VCaP (cell line): ENCODE measurements around the gene LYSMD3.

Experiments
- H3K27ac ChIP-seq: fragments of 450-650 bp; 2 replicates; pipeline ENCODE4 v1.5.1; 2017
- CTCF ChIP-seq: fragments of 450-650 bp; conservative IDR thresholded peaks from 2 replicates; pipeline ENCODE4 v1.5.1; 2017; ENCODE audit warnings: mild to moderate bottlenecking, moderate library complexity

LYSMD3 gene

GRCh38 chr5:90547072-90547536, 17.7 kb upstream of the LYSMD3 start:
- no peak for TF ChIP-seq CTCF

GRCh38 chr5:90546216-90546837, 16.9 kb upstream of the LYSMD3 start:
- no peak overlapping the region for H3K27ac ChIP-seq
- TF ChIP-seq CTCF: no peak

More at GRCh38 chr5:90547072-90547536, 17.7 kb upstream of the LYSMD3 start:
- no peak overlapping the region for H3K27ac ChIP-seq

- no peak overlapping the region for H3K27ac ChIP-seq
- TF ChIP-seq CTCF: no peak
These were observed 16.1 kb upstream of the LYSMD3 start for GRCh38 chr5:90545511-90545910.

GRCh38 chr5:90542827-90543519, 13.6 kb upstream of the LYSMD3 start:
- no peak overlapping the region for H3K27ac ChIP-seq
- no peak for TF ChIP-seq CTCF

GRCh38 chr5:90534922-90535321, 5.5 kb upstream of the LYSMD3 start:
- no peak overlapping the region for H3K27ac ChIP-seq
- TF ChIP-seq CTCF: no peak

- no peak overlapping the region for H3K27ac ChIP-seq
- no peak for TF ChIP-seq CTCF
These were observed 4.4 kb upstream of the LYSMD3 start for GRCh38 chr5:90533794-90534193.

GRCh38 chr5:90530736-90531487, 1.5 kb upstream of the LYSMD3 start:
- H3K27ac ChIP-seq: no peak overlapping the region; the same call in 1 of the 2 replicates
- TF ChIP-seq CTCF: no peak
